Natural killer cell (primary cell): ENCODE results near the gene BCL2. TPM values are rescaled to one million over a fixed set of nuclear protein-coding genes. Genes with fewer than 3 reads are reported as not detected.

Source experiments
- ATAC-seq, 3 donors: fragments of 150-1000 bp in 2 of 3; fragments of 200-7000 bp in 1 of 3; cut with Tn5 transposase; 1 replicate in 1 of 3; 2 replicates in 2 of 3; pipeline ENCODE4 v1.10.0; 2021; ENCODE audit warnings: mild to moderate bottlenecking in 2 of 3, moderate library complexity in 2 of 3
- DNase-seq, 2 donors: peaks; one replicate each; pipeline versions ENCODE4 v3.0.0 to v3.0.0-alpha.2; 2013 to 2021; ENCODE audit warnings: mixed read lengths in 1 of 2
- H3K27ac ChIP-seq: one replicate; pipeline ENCODE4 v1.5.1; 2013; ENCODE audit warnings: mild to moderate bottlenecking, low read length
- H3K27me3 ChIP-seq: one replicate; pipeline ENCODE4 v1.6.1; 2013; ENCODE audit warnings: low read length; ENCODE audit not compliant: control insufficient read depth, insufficient read depth
- H3K36me3 ChIP-seq: one replicate; pipeline ENCODE4 v1.6.1; 2013; ENCODE audit warnings: low read length; ENCODE audit not compliant: control insufficient read depth, insufficient read depth
- H3K4me1 ChIP-seq: one replicate; pipeline ENCODE4 v1.6.1; 2013; ENCODE audit warnings: low read length; ENCODE audit not compliant: control insufficient read depth, insufficient read depth
- H3K4me3 ChIP-seq: one replicate; pipeline ENCODE4 v1.5.1; 2013; ENCODE audit warnings: low read length
- H3K9me3 ChIP-seq: one replicate; pipeline ENCODE4 v1.6.1; 2013; ENCODE audit warnings: low read length; ENCODE audit not compliant: control insufficient read depth, insufficient read depth
- H3K27ac Mint-ChIP-seq, 2 donors: one replicate each; pipeline ENCODE4 v1.8.0; 2022; ENCODE audit warnings: mild to moderate bottlenecking in 2 of 2, mixed read lengths in 2 of 2, moderate library complexity in 1 of 2
- H3K27me3 Mint-ChIP-seq, 2 donors: one replicate each; pipeline ENCODE4 v1.8.0; 2022; ENCODE audit warnings: low read depth in 2 of 2, mixed read lengths in 2 of 2
- H3K36me3 Mint-ChIP-seq: one replicate; pipeline ENCODE4 v1.8.0; 2022; ENCODE audit warnings: mixed read lengths
- H3K4me1 Mint-ChIP-seq, 2 donors: one replicate each; pipeline ENCODE4 v1.8.0; 2022; ENCODE audit warnings: mixed read lengths in 2 of 2
- H3K4me3 Mint-ChIP-seq: one replicate; pipeline ENCODE4 v1.8.0; 2022; ENCODE audit warnings: mild to moderate bottlenecking, moderate library complexity, mixed read lengths
- H3K9me3 Mint-ChIP-seq, 2 donors: one replicate each; pipeline ENCODE4 v1.8.0; 2022; ENCODE audit warnings: mixed read lengths in 2 of 2
- WGBS: methylation state at CpG from one replicate; pipeline ENCODE4 v1.1.7; 2013; ENCODE audit warnings: missing lambda C conversion rate; ENCODE audit not compliant: insufficient coverage; 5-methylcytosine and 5-hydroxymethylcytosine counted together
- intact Hi-C: fragments of 100-400 bp; cut with micrococcal nuclease; formaldehyde crosslinking; loops from one replicate; pipeline ENCODE4 v1.14.2; 2022
- total RNA-seq, 4 donors: library from RNA; stranded (reverse); fragments of 120-200 nt in 1 of 4; gene quantifications; one replicate each; pipeline versions ENCODE4 v1.2.3 to v1.2.4, GENCODE V29; 2013 to 2022
- TF ChIP-seq, protein P1 (sequence below): fragments of 200-600 bp; IDR thresholded peaks from one replicate; pipeline ENCODE4 v1.8.0; 2022; ENCODE audit warnings: antibody characterized with exemption

Gene BCL2
- total RNA-seq, 3 donors from 2014 or later (not counting 1 experiment from before 2014, with no cell fraction given), result 28.2 to 64.2 (median 33.4) TPM

DNA sequence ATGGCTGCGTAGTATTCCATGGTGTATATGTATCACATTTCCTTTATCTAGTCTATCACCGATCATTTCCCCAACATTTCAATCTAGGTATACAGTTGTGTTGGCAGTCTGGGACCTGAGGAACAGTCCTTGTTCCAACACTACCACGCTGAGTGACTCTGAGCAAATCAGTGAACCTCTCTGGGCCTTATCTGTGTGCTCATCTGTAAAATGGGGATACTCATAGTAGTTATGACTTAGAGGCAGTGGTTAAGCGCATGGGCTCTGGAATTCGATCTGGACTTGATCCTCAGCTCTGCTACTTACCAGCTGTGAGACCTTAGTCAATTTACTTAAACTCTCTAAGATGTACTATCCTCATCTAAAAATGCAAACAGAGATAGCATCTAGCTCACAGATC lies 85.1 kb downstream of the BCL2 start:
- peaks cover 31 to 47% of the 10 kb centered on the region in 2 donors for H3K4me1 Mint-ChIP-seq
- no peaks in the 10 kb centered on the region for H3K9me3 ChIP-seq
- H3K27ac ChIP-seq, result peak overlapping the region; percentile 11
- H3K4me3 ChIP-seq, result no peak overlapping the region
- H3K27me3 Mint-ChIP-seq, result no peaks in the 10 kb centered on the region
- H3K4me3 Mint-ChIP-seq, result peak overlapping the region; percentile 14
- peaks cover 0 to 2% of the 10 kb centered on the region in 2 donors for H3K9me3 Mint-ChIP-seq
- H3K27me3 ChIP-seq, result no peaks in the 10 kb centered on the region
- H3K36me3 ChIP-seq, result no peaks in the 10 kb centered on the region
- H3K27ac Mint-ChIP-seq, result peak overlapping the region; percentile 41 to 45
- TF ChIP-seq, protein P1, sequence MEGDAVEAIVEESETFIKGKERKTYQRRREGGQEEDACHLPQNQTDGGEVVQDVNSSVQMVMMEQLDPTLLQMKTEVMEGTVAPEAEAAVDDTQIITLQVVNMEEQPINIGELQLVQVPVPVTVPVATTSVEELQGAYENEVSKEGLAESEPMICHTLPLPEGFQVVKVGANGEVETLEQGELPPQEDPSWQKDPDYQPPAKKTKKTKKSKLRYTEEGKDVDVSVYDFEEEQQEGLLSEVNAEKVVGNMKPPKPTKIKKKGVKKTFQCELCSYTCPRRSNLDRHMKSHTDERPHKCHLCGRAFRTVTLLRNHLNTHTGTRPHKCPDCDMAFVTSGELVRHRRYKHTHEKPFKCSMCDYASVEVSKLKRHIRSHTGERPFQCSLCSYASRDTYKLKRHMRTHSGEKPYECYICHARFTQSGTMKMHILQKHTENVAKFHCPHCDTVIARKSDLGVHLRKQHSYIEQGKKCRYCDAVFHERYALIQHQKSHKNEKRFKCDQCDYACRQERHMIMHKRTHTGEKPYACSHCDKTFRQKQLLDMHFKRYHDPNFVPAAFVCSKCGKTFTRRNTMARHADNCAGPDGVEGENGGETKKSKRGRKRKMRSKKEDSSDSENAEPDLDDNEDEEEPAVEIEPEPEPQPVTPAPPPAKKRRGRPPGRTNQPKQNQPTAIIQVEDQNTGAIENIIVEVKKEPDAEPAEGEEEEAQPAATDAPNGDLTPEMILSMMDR, result no peak
- 98% methylated on average over 4 of the region's 5 CpGs for WGBS
- DNase-seq, result no peak
- H3K36me3 Mint-ChIP-seq, result no peaks in the 10 kb centered on the region
- no peak for ATAC-seq
- H3K4me1 ChIP-seq, result peaks cover 6% of the 10 kb centered on the region
- intact Hi-C loops, result loop anchor here (10.0 kb wide), 1 partner anchor 50 kb away; no protein-coding TSS in a partner anchor

DNA sequence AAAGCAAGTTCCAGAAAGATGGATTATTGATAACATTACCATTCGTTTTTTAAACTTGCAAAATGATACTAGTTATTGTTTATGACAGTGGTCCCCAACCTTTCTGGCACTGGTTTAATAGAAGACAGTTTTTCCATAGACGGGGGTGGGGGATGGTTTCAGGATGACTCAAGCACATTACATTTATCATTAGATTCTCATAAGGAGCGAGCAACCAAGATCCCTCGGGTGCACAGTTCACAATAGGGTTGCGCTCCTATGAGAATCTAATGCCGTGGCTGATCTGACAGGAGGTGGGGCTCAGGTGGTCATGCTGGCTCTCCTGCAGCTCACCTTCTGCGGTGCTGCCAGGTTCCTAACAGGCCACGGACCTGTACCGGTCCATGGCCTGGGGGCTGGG lies 86.2 kb downstream of the BCL2 start:
- DNase-seq, result no peak
- Mint-ChIP-seq H3K36me3 (no peaks in the 10 kb centered on the region), H3K27ac (peak overlapping the region in 1 of 2 donors; percentile 60), H3K4me3 (no peak overlapping the region), H3K9me3 (peaks cover 0 to 2% of the 10 kb centered on the region in 2 donors), H3K27me3 (no peaks in the 10 kb centered on the region), H3K4me1 (peaks cover 33 to 49% of the 10 kb centered on the region in 2 donors)
- Histone ChIP-seq H3K4me1 (peaks cover 6% of the 10 kb centered on the region), H3K27ac (no peak overlapping the region), H3K36me3 (no peaks in the 10 kb centered on the region), H3K4me3 (no peak overlapping the region), H3K9me3 (no peaks in the 10 kb centered on the region), H3K27me3 (no peaks in the 10 kb centered on the region)
- TF ChIP-seq, protein P1, result no peak
- intact Hi-C loops, result loop anchor here (10.0 kb wide), 1 partner anchor 49 kb away; no protein-coding TSS in a partner anchor
- ATAC-seq, result no peak
- WGBS, result 88% methylated on average over 7 of the region's 9 CpGs

DNA sequence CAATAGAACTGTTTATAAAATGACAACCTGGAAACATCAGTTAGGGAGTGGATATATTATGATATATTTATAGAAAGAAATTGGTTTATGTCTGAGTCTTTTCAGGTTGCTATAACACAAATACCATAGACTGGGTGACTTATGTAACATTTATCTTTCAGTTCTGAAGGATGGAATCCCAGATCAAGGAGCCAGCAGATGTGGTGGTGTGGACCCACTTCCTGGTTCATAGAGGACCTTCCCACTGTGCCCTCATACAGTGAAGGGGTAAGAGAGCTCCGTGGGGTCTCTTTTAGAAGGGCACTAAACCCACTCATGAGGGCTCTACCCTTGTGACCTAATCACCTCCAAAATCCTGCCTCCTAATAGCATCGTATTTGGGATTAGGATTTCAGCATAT lies 86.7 kb downstream of the BCL2 start:
- Mint-ChIP-seq H3K4me1 (peaks cover 36 to 49% of the 10 kb centered on the region in 2 donors), H3K9me3 (peaks cover 0 to 2% of the 10 kb centered on the region in 2 donors), H3K4me3 (no peak overlapping the region), H3K36me3 (no peaks in the 10 kb centered on the region), H3K27me3 (no peaks in the 10 kb centered on the region), H3K27ac (peak overlapping the region; percentile 2 to 60)
- no peak overlapping the region for H3K4me3 ChIP-seq
- 33% methylated on average over 1 of the region's 2 CpGs for WGBS
- ATAC-seq, result no peak
- intact Hi-C loops, result loop anchor here (10.0 kb wide), 1 partner anchor 48 kb away; no protein-coding TSS in a partner anchor
- H3K4me1 ChIP-seq, result peaks cover 6% of the 10 kb centered on the region
- H3K27me3 ChIP-seq, result no peaks in the 10 kb centered on the region
- no peak overlapping the region for H3K27ac ChIP-seq
- TF ChIP-seq, protein P1, result no peak
- H3K9me3 ChIP-seq, result no peaks in the 10 kb centered on the region
- peak in 1 of 2 donors; percentile 34 for DNase-seq
- no peaks in the 10 kb centered on the region for H3K36me3 ChIP-seq

DNA sequence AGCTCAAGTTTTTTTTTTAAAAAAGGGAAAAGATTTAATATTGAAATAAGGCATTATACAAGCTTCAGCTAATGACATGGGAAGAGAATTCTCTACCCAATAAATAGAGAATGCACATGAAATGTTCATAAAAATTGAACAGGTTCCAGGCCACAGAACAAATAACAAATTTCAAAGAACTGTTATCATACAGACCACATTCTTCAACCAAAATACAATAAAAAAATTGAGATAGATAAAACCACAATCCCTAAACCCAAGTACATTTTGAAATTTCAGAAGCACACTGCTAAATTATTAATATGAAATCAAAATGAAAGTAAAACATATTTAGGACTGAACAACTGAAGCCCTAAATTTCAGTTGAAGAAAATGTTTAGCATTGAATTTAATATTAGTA lies 89.6 kb downstream of the BCL2 start:
- intact Hi-C loops, result loop anchor here (5.0 to 10.0 kb wide), 2 partner anchors 32 to 45 kb away; no protein-coding TSS in a partner anchor
- H3K4me1 ChIP-seq, result no peaks in the 10 kb centered on the region

More for the DNA sequence above, 89.6 kb downstream of the BCL2 start:
- ATAC-seq (no peak), DNase-seq (no peak)
- peak overlapping the region; percentile 6 for H3K4me3 ChIP-seq
- no peaks in the 10 kb centered on the region for H3K9me3 ChIP-seq
- Mint-ChIP-seq H3K4me1 (peaks cover 23 to 39% of the 10 kb centered on the region in 2 donors), H3K4me3 (peak overlapping the region; percentile 90), H3K36me3 (no peaks in the 10 kb centered on the region), H3K9me3 (peaks cover 0 to 2% of the 10 kb centered on the region in 2 donors), H3K27ac (peak overlapping the region; percentile 63 to 91), H3K27me3 (no peaks in the 10 kb centered on the region)
- H3K27ac ChIP-seq, result no peak overlapping the region
- no peaks in the 10 kb centered on the region for H3K27me3 ChIP-seq
- H3K36me3 ChIP-seq, result no peaks in the 10 kb centered on the region
- TF ChIP-seq, protein P1, result no peak
